Mammary epithelial cell (primary cell): Measurements from ENCODE around the gene RCL1.

ENCODE experiments used
- EZH2 ChIP-seq: IDR thresholded peaks from 2 replicates; pipeline ENCODE4 v1.6.1; 2012; ENCODE audit warnings: low read length, inconsistent platforms, borderline replicate concordance
- TF ChIP-seq, protein P1 (sequence below), 2 donors: IDR thresholded peaks in 1 of 2; conservative IDR thresholded peaks in 1 of 2; 2 replicates each; pipeline ENCODE4 v1.5.1; 2011 to 2012; ENCODE audit warnings: inconsistent platforms in 2 of 2, low read length in 2 of 2, mild to moderate bottlenecking in 2 of 2, control low read depth in 1 of 2, low read depth in 1 of 2; ENCODE audit not compliant: insufficient read depth in 1 of 2; ENCODE audit errors: extremely low read depth in 1 of 2

GRCh38 chr9:4862506-4863250 is 69.9 kb downstream of the RCL1 start:
- TF ChIP-seq, protein P1, sequence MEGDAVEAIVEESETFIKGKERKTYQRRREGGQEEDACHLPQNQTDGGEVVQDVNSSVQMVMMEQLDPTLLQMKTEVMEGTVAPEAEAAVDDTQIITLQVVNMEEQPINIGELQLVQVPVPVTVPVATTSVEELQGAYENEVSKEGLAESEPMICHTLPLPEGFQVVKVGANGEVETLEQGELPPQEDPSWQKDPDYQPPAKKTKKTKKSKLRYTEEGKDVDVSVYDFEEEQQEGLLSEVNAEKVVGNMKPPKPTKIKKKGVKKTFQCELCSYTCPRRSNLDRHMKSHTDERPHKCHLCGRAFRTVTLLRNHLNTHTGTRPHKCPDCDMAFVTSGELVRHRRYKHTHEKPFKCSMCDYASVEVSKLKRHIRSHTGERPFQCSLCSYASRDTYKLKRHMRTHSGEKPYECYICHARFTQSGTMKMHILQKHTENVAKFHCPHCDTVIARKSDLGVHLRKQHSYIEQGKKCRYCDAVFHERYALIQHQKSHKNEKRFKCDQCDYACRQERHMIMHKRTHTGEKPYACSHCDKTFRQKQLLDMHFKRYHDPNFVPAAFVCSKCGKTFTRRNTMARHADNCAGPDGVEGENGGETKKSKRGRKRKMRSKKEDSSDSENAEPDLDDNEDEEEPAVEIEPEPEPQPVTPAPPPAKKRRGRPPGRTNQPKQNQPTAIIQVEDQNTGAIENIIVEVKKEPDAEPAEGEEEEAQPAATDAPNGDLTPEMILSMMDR (conservative IDR thresholded peaks at IDR 0.05 in 1 of 2, IDR thresholded peaks at IDR 0.05 in 1 of 2; ENCODE audit: extremely low read depth in 1 of 2, insufficient read depth in 1 of 2, low read depth in 1 of 2, low read length in 2 of 2): no peak
- no peak for TF ChIP-seq EZH2
